Pulmonary artery endothelial cell (primary cell): ENCODE data around the gene SLC6A3. TPM values are rescaled to one million over a fixed set of nuclear protein-coding genes. Genes with fewer than 3 reads are reported as not detected.
"Not testable (repeated sequence)": the region's sequence is repeated elsewhere in the genome, so short reads cannot be mapped to it uniquely, and the experiment has no call there.

Experiments used
- DNase-seq: peaks from one replicate; pipeline ENCODE4 v3.0.0-alpha.2; 2011; ENCODE audit warnings: low read depth, low spot score
- total RNA-seq: library from RNA; depleted of rRNA; stranded (reverse); fragments of >200 nt; gene quantifications from 2 replicates; pipeline ENCODE4 v1.2.3, GENCODE V29; 2014

The SLC6A3 gene
- total RNA-seq, 1 donor from 2014 or later = not detected

GRCh38 chr5:1465117-1465516 lies 19.9 kb upstream of the SLC6A3 start:
- no peak for DNase-seq

GRCh38 chr5:1464511-1464910 lies 19.3 kb upstream of the SLC6A3 start:
- DNase-seq = no peak

DNA sequence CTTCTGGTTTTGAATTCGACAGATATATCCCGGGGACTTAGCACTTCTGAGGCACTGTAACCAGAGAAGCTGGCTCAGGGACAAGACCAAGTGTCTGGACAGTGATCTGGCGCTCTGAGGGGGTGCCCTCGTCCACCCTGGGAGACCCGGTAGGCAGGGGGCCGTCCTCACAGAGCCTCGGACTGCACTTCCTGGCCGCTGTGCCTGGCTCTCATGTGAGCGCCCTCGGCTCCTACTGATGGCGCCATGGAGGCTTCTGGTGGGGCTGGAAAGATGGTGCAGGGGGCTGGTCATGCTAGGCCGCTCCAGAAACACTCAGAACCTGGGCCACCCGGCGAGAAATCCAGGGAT lies 18.8 kb upstream of the SLC6A3 start:
- DNase-seq = no peak

DNA sequence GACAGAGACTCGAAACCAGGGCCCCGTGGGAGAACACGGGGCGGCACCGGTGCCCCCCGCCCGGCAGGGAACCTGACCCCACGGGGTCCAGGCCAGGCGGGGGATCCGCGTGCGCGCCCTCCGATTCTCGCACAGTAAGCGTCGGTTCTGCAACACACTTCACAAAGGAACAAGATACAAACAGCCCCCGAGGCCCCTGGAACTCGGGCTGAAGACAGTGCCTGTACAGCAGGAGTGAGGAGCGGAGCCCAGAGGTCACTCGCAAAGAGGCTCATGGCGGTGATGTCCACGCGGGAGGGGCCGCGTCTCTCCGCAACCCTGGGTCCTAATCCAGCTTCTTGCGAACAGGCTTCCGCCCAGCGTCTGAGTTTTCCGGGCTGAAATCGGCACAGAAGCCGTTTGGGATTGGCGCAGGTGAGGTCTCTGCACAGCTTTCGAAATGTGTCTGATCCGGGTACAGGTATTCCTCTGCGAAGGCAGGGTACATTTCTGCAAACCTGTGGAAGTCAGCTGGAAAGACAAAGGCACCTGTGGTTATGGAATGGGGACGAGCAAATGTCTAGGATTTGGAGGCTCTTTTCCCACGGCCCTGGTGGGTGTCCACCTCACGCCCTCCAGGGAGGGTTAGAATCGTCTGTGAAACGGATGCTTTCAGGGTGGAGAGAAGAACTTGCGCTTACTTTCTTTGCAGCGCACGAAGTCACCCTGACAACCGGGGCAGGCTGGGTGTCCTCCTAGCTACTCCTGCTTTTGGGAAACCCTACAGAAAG lies 18.3 kb upstream of the SLC6A3 start:
- DNase-seq = no peak

- DNase-seq = no peak
Observed at GRCh38 chr5:1462358-1462757, 17.1 kb upstream of the SLC6A3 start.

GRCh38 chr5:1461396-1461795 lies 16.2 kb upstream of the SLC6A3 start:
- DNase-seq = no peak

GRCh38 chr5:1460054-1460682 lies 14.9 kb upstream of the SLC6A3 start:
- DNase-seq = no peak

DNA sequence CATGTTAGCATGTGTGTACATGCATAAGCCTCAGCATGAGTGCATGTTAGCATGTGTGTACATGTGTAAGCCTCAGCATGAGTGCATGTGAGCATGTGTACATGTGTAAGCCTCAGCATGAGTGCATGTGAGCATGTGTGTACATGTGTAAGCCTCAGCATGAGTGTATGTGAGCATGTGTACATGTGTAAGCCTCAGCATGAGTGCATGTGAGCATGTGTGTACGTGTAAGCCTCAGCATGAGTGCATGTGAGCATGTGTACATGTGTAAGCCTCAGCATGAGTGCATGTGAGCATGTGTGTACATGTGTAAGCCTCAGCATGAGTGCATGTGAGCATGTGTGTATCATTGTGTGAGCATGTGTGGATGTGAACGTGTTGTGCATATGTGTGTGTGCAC lies 14.2 kb upstream of the SLC6A3 start:
- DNase-seq = not testable (repeated sequence)

GRCh38 chr5:1456110-1456881 lies 11.1 kb upstream of the SLC6A3 start:
- DNase-seq = not testable (repeated sequence)

- no peak for DNase-seq
Observed at GRCh38 chr5:1453613-1454012, 8.4 kb upstream of the SLC6A3 start.

GRCh38 chr5:1449081-1449630 lies 3.9 kb upstream of the SLC6A3 start:
- no peak for DNase-seq

- no peak for DNase-seq
Observed at GRCh38 chr5:1448511-1449011, 3.3 kb upstream of the SLC6A3 start.

DNA sequence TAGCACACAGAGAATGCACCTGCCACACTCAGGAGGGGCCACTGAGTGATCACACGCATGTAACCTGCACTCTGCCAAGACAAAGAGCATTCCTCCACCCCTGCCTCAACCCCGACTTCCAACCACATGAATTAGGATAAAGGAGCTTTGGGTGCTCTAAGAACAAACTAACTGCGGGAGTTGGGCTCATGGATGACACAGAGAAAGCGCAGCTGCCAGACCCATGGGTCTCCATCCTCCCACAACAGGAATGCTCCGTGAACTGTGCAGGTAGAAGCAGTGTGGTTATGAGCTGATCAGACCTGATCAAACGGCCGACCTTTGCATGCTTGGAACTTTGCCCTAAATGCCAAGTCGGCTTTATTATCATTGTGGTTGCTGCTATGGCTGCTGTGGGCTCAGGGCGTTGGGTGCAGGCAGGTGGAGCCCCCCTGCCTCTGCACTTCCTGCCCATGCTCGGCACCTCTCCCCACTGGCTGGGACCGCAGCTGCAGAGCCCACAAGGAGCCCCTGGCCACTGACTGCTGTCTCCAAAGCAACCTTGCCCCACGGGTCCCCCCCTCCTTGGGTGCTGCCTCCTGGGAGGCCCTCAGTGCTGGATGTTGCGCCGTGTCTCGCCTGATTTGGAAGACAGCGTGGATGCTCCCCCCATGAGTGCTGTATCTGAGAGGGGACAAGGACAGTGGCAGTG lies 2.6 kb upstream of the SLC6A3 start:
- DNase-seq = no peak

DNA sequence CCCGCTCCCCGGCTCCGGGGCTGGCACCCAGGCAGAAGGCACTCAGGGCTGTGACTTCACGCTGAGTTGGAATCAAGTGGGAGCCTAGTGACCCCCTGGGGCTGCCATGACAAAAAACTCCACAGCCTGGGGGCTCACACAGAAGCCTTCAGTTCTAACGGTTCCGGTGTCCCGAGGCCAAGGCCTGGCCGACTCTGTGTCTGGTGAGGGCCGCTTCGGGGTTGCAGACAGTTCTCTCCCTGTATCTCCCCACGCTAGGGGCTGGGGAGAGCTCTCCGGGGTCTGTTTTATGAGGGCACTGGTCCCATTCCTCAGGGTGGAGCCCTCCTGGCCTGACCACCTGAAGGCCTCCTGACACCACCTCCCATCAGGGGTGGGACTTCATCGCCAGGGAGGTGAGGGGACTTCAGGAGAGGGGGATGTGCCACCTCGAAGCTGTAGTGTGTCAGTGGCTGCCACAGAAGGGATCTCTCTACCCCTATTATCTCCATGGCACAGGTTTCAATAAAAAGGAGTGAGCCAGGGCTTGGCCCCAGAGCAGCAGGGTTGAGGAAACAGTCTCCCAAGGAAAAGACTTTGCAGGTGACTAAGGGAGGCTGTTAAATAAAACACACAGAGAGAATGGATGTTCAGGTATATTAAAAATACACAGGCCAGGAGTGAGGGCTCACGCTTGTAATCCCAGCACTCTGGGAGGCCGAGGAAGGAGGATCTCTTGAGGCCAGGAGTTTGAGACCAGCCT lies 1.5 kb upstream of the SLC6A3 start:
- no peak for DNase-seq

- no peak for DNase-seq
Observed at GRCh38 chr5:1445689-1446601, 705 bp upstream of the SLC6A3 start.

- DNase-seq = no peak
Observed at GRCh38 chr5:1444361-1445189, 665 bp downstream of the SLC6A3 start.

- DNase-seq = no peak
Observed at GRCh38 chr5:1443991-1444360, 1.3 kb downstream of the SLC6A3 start.

DNA sequence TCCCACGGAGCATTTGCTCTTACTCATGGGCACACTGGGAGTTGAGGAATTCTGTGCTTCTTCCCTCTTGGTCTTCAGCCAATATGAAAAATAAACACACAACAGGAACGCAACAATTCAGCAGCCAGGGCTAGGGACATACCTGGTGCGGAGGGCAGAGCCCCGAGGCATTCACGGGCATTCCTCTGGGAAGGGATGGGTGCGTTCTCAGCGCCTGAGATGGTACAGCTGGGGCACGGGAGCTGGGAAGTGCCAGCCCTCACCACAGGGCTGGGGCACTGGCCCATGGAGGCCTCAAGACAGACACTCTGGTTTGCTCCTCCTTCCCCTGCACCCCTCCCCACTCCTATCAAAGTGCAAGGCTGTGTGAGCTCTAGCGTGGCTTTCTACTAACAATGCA lies 2.1 kb downstream of the SLC6A3 start:
- no peak for DNase-seq
